Left colon (tissue), 2 donors: ENCODE measurements around the gene FBXO5. TPM values are rescaled to one million over a fixed set of nuclear protein-coding genes. Genes with fewer than 3 reads are reported as not detected.
"Not testable (repeated sequence)": the region's sequence is repeated elsewhere in the genome, so short reads cannot be mapped to it uniquely, and the experiment has no call there.

Experiments
- ATAC-seq: fragments of 200-7000 bp; cut with Tn5 transposase; one replicate; pipeline ENCODE4 v1.9.1; 2020; ENCODE audit warnings: mild to moderate bottlenecking, moderate library complexity
- DNase-seq, 2 donors: peaks; one replicate each; pipeline ENCODE4 v3.0.0-alpha.2; 2020
- intact Hi-C, 2 donors: fragments of 100-400 bp; cut with DNase I in 1 of 2; cut with micrococcal nuclease in 1 of 2; formaldehyde crosslinking; loops; one replicate each; pipeline versions ENCODE4 v1.11.2 to v1.14.0; 2022; cut with DNase I, micrococcal nuclease
- total RNA-seq, 2 donors: library from RNA; stranded (reverse); fragmentation: NEBNext Ultra II Directional; extraction: Animal tissue kit (Norgen Biotek cat#: 25700); gene quantifications; one replicate each; pipeline ENCODE4 v1.2.1, GENCODE V29; 2021
- donor health status: DM: no; HTN: no; CAD: no.
- donor health status: DM: yes; HTN: yes; CAD: no.

The FBXO5 gene
- total RNA-seq, 2 donors from 2014 or later, result 3.7 to 4.5 TPM

- intact Hi-C loops, DNase-seq, ATAC-seq: not testable (repeated sequence)
Observed at GRCh38 chr6:153000790-153001189, 17.9 kb upstream of the FBXO5 start.

GRCh38 chr6:153000243-153000642, 17.4 kb upstream of the FBXO5 start:
- no peak for DNase-seq

GRCh38 chr6:152999538-152999937, 16.7 kb upstream of the FBXO5 start:
- intact Hi-C loops, result not testable (repeated sequence)

More at GRCh38 chr6:153000243-153000642, 17.4 kb upstream of the FBXO5 start:
- intact Hi-C loops, result no loop called here
- no peak for ATAC-seq

GRCh38 chr6:152993847-152994246, 11.0 kb upstream of the FBXO5 start:
- intact Hi-C loops, result no loop called here
- DNase-seq (no peak), ATAC-seq (no peak)

More at GRCh38 chr6:152999538-152999937, 16.7 kb upstream of the FBXO5 start:
- ATAC-seq, DNase-seq: not testable (repeated sequence)

- no peak for DNase-seq
- intact Hi-C loops, result no loop called here
- no peak for ATAC-seq
Observed at GRCh38 chr6:152993431-152993830, 10.6 kb upstream of the FBXO5 start.

GRCh38 chr6:152986978-152987377, 4.1 kb upstream of the FBXO5 start:
- ATAC-seq (no peak), DNase-seq (no peak)
- intact Hi-C loops, result no loop called here

GRCh38 chr6:152985300-152985699, 2.5 kb upstream of the FBXO5 start:
- DNase-seq, intact Hi-C loops, ATAC-seq: not testable (repeated sequence)

GRCh38 chr6:152984513-152984872, 1.7 kb upstream of the FBXO5 start:
- ATAC-seq (no peak), DNase-seq (no peak)
- intact Hi-C loops, result no loop called here

- ATAC-seq, result peak; percentile 18
- DNase-seq, result peak; percentile 83 to 86
- intact Hi-C loops, result no loop called here
Observed at GRCh38 chr6:152983637-152984512, 1.0 kb upstream of the FBXO5 start.

GRCh38 chr6:152981989-152982903, 595 bp downstream of the FBXO5 start:
- peak; percentile 25 to 35 for DNase-seq
- ATAC-seq, result no peak
- intact Hi-C loops, result no loop called here

GRCh38 chr6:152981219-152981618, 1.6 kb downstream of the FBXO5 start:
- DNase-seq (no peak), ATAC-seq (no peak)
- intact Hi-C loops, result no loop called here

GRCh38 chr6:152980656-152981055, 2.2 kb downstream of the FBXO5 start:
- intact Hi-C loops, result no loop called here
- DNase-seq (no peak), ATAC-seq (no peak)

- intact Hi-C loops, result no loop called here
- DNase-seq, result no peak
- ATAC-seq, result no peak
Observed at GRCh38 chr6:152979116-152979515, 3.7 kb downstream of the FBXO5 start.

- DNase-seq (no peak), ATAC-seq (no peak)
- intact Hi-C loops, result no loop called here
Observed at GRCh38 chr6:152978058-152978457, 4.8 kb downstream of the FBXO5 start.

- no peak for DNase-seq
Observed at GRCh38 chr6:152977556-152977955, 5.3 kb downstream of the FBXO5 start.

GRCh38 chr6:152976749-152977148, 6.1 kb downstream of the FBXO5 start:
- intact Hi-C loops, result no loop called here
- DNase-seq, result no peak
- no peak for ATAC-seq

More at GRCh38 chr6:152977556-152977955, 5.3 kb downstream of the FBXO5 start:
- no peak for ATAC-seq
- intact Hi-C loops, result no loop called here

- ATAC-seq (no peak), DNase-seq (no peak)
- intact Hi-C loops, result no loop called here
Observed at GRCh38 chr6:152975204-152975915, 7.5 kb downstream of the FBXO5 start.

- no peak for ATAC-seq
- no peak for DNase-seq
- intact Hi-C loops, result no loop called here
Observed at GRCh38 chr6:152973916-152974315, 8.9 kb downstream of the FBXO5 start.
